Esophagus squamous epithelium (tissue), 5 donors: Measurements from ENCODE around the gene MINDY4. TPM values are rescaled to one million over a fixed set of nuclear protein-coding genes. Genes with fewer than 3 reads are reported as not detected.
"Not testable (repeated sequence)": the region's sequence is repeated elsewhere in the genome, so short reads cannot be mapped to it uniquely, and the experiment has no call there.

Experiments used
- DNase-seq: peaks from one replicate; lab custom pipeline; 2025; lab: John Stamatoyannopoulos, UW
- H3K27ac ChIP-seq, 4 donors: fragments of 200-600 bp; sonication (generic); one replicate each; pipeline ENCODE4 v1.5.1; 2016 to 2019; ENCODE audit warnings: mild to moderate bottlenecking in 1 of 4
- H3K27me3 ChIP-seq, 4 donors: fragments of 200-600 bp; sonication (generic); 1 replicate in 3 of 4; 2 replicates in 1 of 4; pipeline versions ENCODE4 v1.5.1 to v1.6.0; 2017 to 2021; ENCODE audit warnings: antibody characterized with exemption in 1 of 4
- H3K36me3 ChIP-seq, 3 donors: fragments of 200-600 bp; sonication (generic); one replicate each; pipeline ENCODE4 v1.5.1; 2016 to 2019
- H3K4me1 ChIP-seq, 3 donors: fragments of 200-600 bp; sonication (generic); one replicate each; pipeline ENCODE4 v1.5.1; 2017 to 2019
- H3K4me3 ChIP-seq, 4 donors: fragments of 200-600 bp; sonication (generic); 1 replicate in 3 of 4; 2 replicates in 1 of 4; pipeline ENCODE4 v1.5.1; 2016 to 2019; ENCODE audit warnings: mild to moderate bottlenecking in 2 of 4, moderate library complexity in 1 of 4
- H3K9me3 ChIP-seq, 3 donors: fragments of 200-600 bp; sonication (generic); one replicate each; pipeline ENCODE4 v1.5.1; 2016 to 2019
- CTCF ChIP-seq, 6 experiments: fragments of 450-650 bp in 4 of 6; fragments of 200-600 bp in 2 of 6; sonication (generic) in 2 of 6; IDR thresholded peaks; one replicate each; pipeline ENCODE4 v1.5.1; 2016 to 2019; ENCODE audit warnings: antibody characterized with exemption in 6 of 6, mild to moderate bottlenecking in 4 of 6, moderate library complexity in 4 of 6
- POLR2A ChIP-seq, 4 donors: fragments of 450-650 bp; IDR thresholded peaks; one replicate each; pipeline ENCODE4 v1.6.1; 2017; ENCODE audit warnings: antibody characterized with exemption in 4 of 4, mild to moderate bottlenecking in 4 of 4, moderate library complexity in 3 of 4
- WGBS, 2 donors: methylation state at CpG; one replicate each; pipeline ENCODE4 v1.1.5; 2018; 5-methylcytosine and 5-hydroxymethylcytosine counted together
- intact Hi-C: fragments of 100-400 bp; cut with DNase I; formaldehyde crosslinking; loops from one replicate; pipeline ENCODE4 v1.15.0; 2022
- total RNA-seq, 4 donors: library from RNA; depleted of rRNA; stranded (reverse); fragments of >200 nt; gene quantifications; one replicate each; pipeline ENCODE4 v1.1.0, GENCODE V29; 2016
- donor health status: DM: yes; HTN: yes; CAD: no.

The MINDY4 gene
- total RNA-seq, 4 donors from 2014 or later: 2.5 to 6.3 (median 3.3) TPM

GRCh38 chr7:30805931-30806330 lies 34.7 kb downstream of the MINDY4 start:
- H3K9me3 ChIP-seq: no peaks in the 10 kb centered on the region
- peaks cover 0 to 28% (median 11%) of the 10 kb centered on the region in 3 donors for H3K4me1 ChIP-seq
- no peak for TF ChIP-seq CTCF (IDR thresholded peaks at IDR 0.05)
- no peak for TF ChIP-seq POLR2A (IDR thresholded peaks at IDR 0.05)
- no peak for DNase-seq
- H3K36me3 ChIP-seq: no peaks in the 10 kb centered on the region
- H3K27ac ChIP-seq: no peak overlapping the region
- intact Hi-C loops: no loop called here
- H3K4me3 ChIP-seq: no peak overlapping the region
- no peaks in the 10 kb centered on the region for H3K27me3 ChIP-seq
- 80 to 88% methylated on average over 6 of the region's 6 CpGs for WGBS, 2 donors

- H3K27ac ChIP-seq: not testable (repeated sequence)
- H3K4me1 ChIP-seq: peaks cover 0 to 23% (median 11%) of the 10 kb centered on the region in 3 donors
These were observed 36.3 kb downstream of the MINDY4 start for GRCh38 chr7:30807477-30807876.

GRCh38 chr7:30807941-30808340 lies 36.7 kb downstream of the MINDY4 start:
- H3K4me3 ChIP-seq, H3K36me3 ChIP-seq, intact Hi-C loops, H3K27ac ChIP-seq, H3K27me3 ChIP-seq, DNase-seq, H3K9me3 ChIP-seq: not testable (repeated sequence)
- 96 to 100% methylated on average over 3 to 4 of the region's 13 CpGs for WGBS, 2 donors
- peaks cover 0 to 23% (median 11%) of the 10 kb centered on the region in 3 donors for H3K4me1 ChIP-seq

More at GRCh38 chr7:30807477-30807876, 36.3 kb downstream of the MINDY4 start:
- intact Hi-C loops, DNase-seq, H3K4me3 ChIP-seq, H3K27me3 ChIP-seq, H3K36me3 ChIP-seq, H3K9me3 ChIP-seq: not testable (repeated sequence)
- 98% methylated on average over 7 to 8 of the region's 8 CpGs for WGBS, 2 donors

GRCh38 chr7:30810986-30811385 lies 39.8 kb downstream of the MINDY4 start:
- Histone ChIP-seq H3K27me3 (no peaks in the 10 kb centered on the region), H3K27ac (no peak overlapping the region), H3K36me3 (no peaks in the 10 kb centered on the region), H3K9me3 (no peaks in the 10 kb centered on the region), H3K4me3 (no peak overlapping the region), H3K4me1 (peaks cover 10 to 23% (median 12%) of the 10 kb centered on the region in 3 donors)
- WGBS, 2 donors: 87 to 89% methylated on average over 5 of the region's 5 CpGs
- TF ChIP-seq CTCF (IDR thresholded peaks at IDR 0.05): no peak
- no peak for TF ChIP-seq POLR2A (IDR thresholded peaks at IDR 0.05)
- intact Hi-C loops: no loop called here
- DNase-seq: no peak

GRCh38 chr7:30812676-30813075 lies 41.5 kb downstream of the MINDY4 start:
- H3K27ac ChIP-seq: peak overlapping the region in 3 of 4 donors; percentile 78 to 86 (median 83)
- intact Hi-C loops: no loop called here

GRCh38 chr7:30813466-30813865 lies 42.2 kb downstream of the MINDY4 start:
- WGBS, 2 donors: 73 to 76% methylated on average over 2 to 3 of the region's 4 CpGs
- peak overlapping the region; percentile 23 to 86 (median 80) for H3K27ac ChIP-seq

More at GRCh38 chr7:30812676-30813075, 41.5 kb downstream of the MINDY4 start:
- H3K4me3 ChIP-seq: no peak overlapping the region
- no peaks in the 10 kb centered on the region for H3K27me3 ChIP-seq
- no peak for DNase-seq
- no peaks in the 10 kb centered on the region for H3K36me3 ChIP-seq
- no peaks in the 10 kb centered on the region for H3K9me3 ChIP-seq
- no peak for TF ChIP-seq POLR2A (IDR thresholded peaks at IDR 0.05)
- no peak for TF ChIP-seq CTCF (IDR thresholded peaks at IDR 0.05)
- WGBS, 2 donors: 92 to 94% methylated on average over 2 to 6 of the region's 6 CpGs
- H3K4me1 ChIP-seq: peaks cover 21 to 40% (median 22%) of the 10 kb centered on the region in 3 donors

More at GRCh38 chr7:30813466-30813865, 42.2 kb downstream of the MINDY4 start:
- intact Hi-C loops: no loop called here
- Histone ChIP-seq H3K27me3 (no peaks in the 10 kb centered on the region), H3K4me3 (no peak overlapping the region), H3K4me1 (peaks cover 21 to 44% (median 22%) of the 10 kb centered on the region in 3 donors), H3K36me3 (no peaks in the 10 kb centered on the region), H3K9me3 (no peaks in the 10 kb centered on the region)
- no peak for TF ChIP-seq POLR2A (IDR thresholded peaks at IDR 0.05)
- TF ChIP-seq CTCF (IDR thresholded peaks at IDR 0.05): no peak
- DNase-seq: no peak
